ENCODE measurements around the gene ZNF345. TPM values are rescaled to one million over a fixed set of nuclear protein-coding genes. Genes with fewer than 3 reads are reported as not detected.
A peak's percentile ranks its signal among the peaks of the same experiment; 100 is the strongest.

The ZNF345 gene
- polyA plus RNA-seq, 1 of the 3 experiments (the other 2 are of a cell fraction), result 2.4 TPM

DNA sequence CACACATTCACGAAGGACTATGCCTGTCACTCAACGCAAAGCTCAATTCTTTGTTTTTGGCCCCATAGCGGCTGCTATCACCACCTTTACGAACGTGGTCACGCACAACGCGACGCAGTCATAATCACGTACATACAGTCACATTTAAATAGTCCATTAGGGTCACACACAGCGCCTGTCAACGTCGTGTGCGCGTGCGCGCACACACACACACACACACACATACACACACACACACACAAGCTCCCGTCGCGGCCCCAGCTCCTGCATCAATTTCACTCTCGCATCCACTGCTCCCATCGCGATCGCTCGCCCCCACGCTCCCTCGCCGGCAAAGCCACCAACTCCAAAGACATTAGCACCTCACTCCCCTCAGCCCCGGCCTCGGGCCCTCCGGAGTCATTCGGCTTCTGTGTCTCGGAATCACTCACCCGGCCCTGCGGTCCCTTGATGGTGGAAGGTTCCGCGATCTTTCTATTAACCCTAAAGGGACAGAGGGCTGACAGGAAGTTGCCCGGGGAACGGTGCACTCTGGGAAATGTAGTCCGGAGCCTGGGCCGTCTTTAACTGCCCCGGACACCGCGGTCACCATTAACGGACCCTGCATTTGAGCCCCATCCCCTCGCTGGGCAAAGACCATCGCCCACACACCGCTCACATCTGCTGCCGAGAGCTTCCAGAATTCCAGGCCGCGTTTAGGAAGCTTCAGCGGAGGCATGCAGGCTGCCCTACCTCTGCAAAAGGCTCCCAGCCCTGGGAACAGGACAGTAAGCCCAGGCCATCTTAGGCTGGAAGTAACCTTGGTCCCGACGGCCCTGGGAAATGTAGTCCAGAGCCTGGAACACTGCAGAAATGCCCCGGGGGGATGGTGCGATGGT, 12.5 kb upstream of the ZNF345 start, which contains the start of gene ZNF790 (continued):
- TF ChIP-seq, protein P1, sequence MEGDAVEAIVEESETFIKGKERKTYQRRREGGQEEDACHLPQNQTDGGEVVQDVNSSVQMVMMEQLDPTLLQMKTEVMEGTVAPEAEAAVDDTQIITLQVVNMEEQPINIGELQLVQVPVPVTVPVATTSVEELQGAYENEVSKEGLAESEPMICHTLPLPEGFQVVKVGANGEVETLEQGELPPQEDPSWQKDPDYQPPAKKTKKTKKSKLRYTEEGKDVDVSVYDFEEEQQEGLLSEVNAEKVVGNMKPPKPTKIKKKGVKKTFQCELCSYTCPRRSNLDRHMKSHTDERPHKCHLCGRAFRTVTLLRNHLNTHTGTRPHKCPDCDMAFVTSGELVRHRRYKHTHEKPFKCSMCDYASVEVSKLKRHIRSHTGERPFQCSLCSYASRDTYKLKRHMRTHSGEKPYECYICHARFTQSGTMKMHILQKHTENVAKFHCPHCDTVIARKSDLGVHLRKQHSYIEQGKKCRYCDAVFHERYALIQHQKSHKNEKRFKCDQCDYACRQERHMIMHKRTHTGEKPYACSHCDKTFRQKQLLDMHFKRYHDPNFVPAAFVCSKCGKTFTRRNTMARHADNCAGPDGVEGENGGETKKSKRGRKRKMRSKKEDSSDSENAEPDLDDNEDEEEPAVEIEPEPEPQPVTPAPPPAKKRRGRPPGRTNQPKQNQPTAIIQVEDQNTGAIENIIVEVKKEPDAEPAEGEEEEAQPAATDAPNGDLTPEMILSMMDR (IDR thresholded peaks at IDR 0.05), result no peak
- TF ChIP-seq FOXM1 (IDR thresholded peaks at IDR 0.05; ENCODE audit: low read depth) (no peak), MEF2A (IDR thresholded peaks at IDR 0.05; ENCODE audit: borderline replicate concordance, low read depth) (no peak), NFIC (IDR thresholded peaks at IDR 0.05; ENCODE audit: borderline replicate concordance) (peak; percentile 12; the same call in 1 of the 2 replicates), SMC3 (IDR thresholded peaks at IDR 0.05; ENCODE audit: low read depth, low read length) (no peak), GATA2 (CRISPR knock-in tag; IDR thresholded peaks at IDR 0.05) (no peak), SIN3A (IDR thresholded peaks at IDR 0.05; ENCODE audit: borderline replicate concordance, low read depth, low read length) (peak; percentile 33; the same call in 1 of the 2 replicates), POLR2AphosphoS5 (IDR thresholded peaks at IDR 0.05; ENCODE audit: low read depth, low read length) (no peak; the same call in none of the 2 replicates), FOXJ3 (CRISPR knock-in tag; IDR thresholded peaks at IDR 0.05) (0 out of 2 replicates have a peak, but pooled peaks have one; percentile 30), GABPA (IDR thresholded peaks at IDR 0.05; ENCODE audit: low read depth) (peak; percentile 87)
- TF ChIP-seq, protein P2, sequence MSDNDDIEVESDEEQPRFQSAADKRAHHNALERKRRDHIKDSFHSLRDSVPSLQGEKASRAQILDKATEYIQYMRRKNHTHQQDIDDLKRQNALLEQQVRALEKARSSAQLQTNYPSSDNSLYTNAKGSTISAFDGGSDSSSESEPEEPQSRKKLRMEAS (IDR thresholded peaks at IDR 0.05; ENCODE audit: low read depth), result peak; percentile 15; the same call in 1 of the 2 replicates
- TF ChIP-seq, protein P3, sequence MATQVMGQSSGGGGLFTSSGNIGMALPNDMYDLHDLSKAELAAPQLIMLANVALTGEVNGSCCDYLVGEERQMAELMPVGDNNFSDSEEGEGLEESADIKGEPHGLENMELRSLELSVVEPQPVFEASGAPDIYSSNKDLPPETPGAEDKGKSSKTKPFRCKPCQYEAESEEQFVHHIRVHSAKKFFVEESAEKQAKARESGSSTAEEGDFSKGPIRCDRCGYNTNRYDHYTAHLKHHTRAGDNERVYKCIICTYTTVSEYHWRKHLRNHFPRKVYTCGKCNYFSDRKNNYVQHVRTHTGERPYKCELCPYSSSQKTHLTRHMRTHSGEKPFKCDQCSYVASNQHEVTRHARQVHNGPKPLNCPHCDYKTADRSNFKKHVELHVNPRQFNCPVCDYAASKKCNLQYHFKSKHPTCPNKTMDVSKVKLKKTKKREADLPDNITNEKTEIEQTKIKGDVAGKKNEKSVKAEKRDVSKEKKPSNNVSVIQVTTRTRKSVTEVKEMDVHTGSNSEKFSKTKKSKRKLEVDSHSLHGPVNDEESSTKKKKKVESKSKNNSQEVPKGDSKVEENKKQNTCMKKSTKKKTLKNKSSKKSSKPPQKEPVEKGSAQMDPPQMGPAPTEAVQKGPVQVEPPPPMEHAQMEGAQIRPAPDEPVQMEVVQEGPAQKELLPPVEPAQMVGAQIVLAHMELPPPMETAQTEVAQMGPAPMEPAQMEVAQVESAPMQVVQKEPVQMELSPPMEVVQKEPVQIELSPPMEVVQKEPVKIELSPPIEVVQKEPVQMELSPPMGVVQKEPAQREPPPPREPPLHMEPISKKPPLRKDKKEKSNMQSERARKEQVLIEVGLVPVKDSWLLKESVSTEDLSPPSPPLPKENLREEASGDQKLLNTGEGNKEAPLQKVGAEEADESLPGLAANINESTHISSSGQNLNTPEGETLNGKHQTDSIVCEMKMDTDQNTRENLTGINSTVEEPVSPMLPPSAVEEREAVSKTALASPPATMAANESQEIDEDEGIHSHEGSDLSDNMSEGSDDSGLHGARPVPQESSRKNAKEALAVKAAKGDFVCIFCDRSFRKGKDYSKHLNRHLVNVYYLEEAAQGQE (IDR thresholded peaks at IDR 0.05; ENCODE audit: low read depth, low read length), result peak; percentile 37; the same call in 1 of the 2 replicates
- TF ChIP-seq, protein P4, sequence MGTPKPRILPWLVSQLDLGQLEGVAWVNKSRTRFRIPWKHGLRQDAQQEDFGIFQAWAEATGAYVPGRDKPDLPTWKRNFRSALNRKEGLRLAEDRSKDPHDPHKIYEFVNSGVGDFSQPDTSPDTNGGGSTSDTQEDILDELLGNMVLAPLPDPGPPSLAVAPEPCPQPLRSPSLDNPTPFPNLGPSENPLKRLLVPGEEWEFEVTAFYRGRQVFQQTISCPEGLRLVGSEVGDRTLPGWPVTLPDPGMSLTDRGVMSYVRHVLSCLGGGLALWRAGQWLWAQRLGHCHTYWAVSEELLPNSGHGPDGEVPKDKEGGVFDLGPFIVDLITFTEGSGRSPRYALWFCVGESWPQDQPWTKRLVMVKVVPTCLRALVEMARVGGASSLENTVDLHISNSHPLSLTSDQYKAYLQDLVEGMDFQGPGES (IDR thresholded peaks at IDR 0.05; ENCODE audit: low read depth, low read length), result no peak
- TF ChIP-seq, protein P5, sequence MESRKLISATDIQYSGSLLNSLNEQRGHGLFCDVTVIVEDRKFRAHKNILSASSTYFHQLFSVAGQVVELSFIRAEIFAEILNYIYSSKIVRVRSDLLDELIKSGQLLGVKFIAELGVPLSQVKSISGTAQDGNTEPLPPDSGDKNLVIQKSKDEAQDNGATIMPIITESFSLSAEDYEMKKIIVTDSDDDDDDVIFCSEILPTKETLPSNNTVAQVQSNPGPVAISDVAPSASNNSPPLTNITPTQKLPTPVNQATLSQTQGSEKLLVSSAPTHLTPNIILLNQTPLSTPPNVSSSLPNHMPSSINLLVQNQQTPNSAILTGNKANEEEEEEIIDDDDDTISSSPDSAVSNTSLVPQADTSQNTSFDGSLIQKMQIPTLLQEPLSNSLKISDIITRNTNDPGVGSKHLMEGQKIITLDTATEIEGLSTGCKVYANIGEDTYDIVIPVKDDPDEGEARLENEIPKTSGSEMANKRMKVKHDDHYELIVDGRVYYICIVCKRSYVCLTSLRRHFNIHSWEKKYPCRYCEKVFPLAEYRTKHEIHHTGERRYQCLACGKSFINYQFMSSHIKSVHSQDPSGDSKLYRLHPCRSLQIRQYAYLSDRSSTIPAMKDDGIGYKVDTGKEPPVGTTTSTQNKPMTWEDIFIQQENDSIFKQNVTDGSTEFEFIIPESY (IDR thresholded peaks at IDR 0.05; ENCODE audit: borderline replicate concordance, low read depth), result peak; percentile 92
